Measurements from ENCODE around the gene CAPRIN1.
"Not testable (repeated sequence)": the region's sequence is repeated elsewhere in the genome, so short reads cannot be mapped to it uniquely, and the experiment has no call there.

The CAPRIN1 gene

DNA sequence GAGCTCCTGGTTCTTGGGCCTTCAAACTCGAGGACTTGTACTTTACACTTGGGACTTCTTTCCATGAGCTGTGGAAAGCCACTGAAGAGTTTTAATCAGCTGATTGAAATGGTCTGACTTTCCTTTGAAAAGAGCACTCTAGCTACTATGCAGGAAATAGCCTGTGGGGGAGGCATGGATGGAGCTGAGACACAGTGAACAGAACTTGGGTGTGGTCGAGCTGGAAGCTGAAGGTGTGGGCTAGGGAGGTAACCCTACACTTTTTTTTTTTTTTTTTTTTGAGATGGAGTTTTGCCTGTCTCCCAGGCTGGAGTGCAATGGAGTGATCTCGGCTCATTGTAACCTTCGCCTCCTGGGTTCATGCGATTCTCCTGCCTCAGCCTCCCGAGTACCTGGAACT, 17.5 kb upstream of the CAPRIN1 start:
- no peaks in the 10 kb centered on the region for H3K9me3 Mint-ChIP-seq
- no peak overlapping the region for H3K27ac Mint-ChIP-seq
- no peaks in the 10 kb centered on the region for H3K27me3 Mint-ChIP-seq (ENCODE audit: low read depth)
- H3K4me1 Mint-ChIP-seq (ENCODE audit: low read depth), result no peaks in the 10 kb centered on the region
- no peaks in the 10 kb centered on the region for H3K36me3 Mint-ChIP-seq (ENCODE audit: low read depth)
- H3K4me3 Mint-ChIP-seq, result no peak overlapping the region

DNA sequence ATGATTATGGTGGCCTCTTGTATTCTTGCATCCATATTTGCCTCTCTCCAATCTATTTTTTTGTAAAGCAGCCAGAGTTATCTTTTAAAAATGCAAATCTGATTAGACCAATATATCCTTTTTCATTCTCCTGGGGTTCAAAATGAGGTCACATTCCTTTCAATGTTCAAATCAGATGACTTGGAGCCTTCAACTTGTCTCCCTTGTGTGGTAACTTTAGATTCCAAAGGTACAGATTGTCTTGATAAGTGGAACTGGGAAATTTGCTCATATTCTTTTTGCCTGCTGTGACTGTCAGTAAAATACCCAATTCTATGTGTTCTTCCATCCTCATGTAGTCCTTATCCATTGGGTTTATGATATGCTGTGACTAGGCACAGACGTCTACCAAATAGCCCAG, 15.1 kb upstream of the CAPRIN1 start:
- Mint-ChIP-seq H3K27me3 (ENCODE audit: low read depth) (no peaks in the 10 kb centered on the region), H3K4me1 (ENCODE audit: low read depth) (no peaks in the 10 kb centered on the region), H3K4me3 (no peak overlapping the region), H3K9me3 (no peaks in the 10 kb centered on the region), H3K27ac (no peak overlapping the region), H3K36me3 (ENCODE audit: low read depth) (no peaks in the 10 kb centered on the region)

DNA sequence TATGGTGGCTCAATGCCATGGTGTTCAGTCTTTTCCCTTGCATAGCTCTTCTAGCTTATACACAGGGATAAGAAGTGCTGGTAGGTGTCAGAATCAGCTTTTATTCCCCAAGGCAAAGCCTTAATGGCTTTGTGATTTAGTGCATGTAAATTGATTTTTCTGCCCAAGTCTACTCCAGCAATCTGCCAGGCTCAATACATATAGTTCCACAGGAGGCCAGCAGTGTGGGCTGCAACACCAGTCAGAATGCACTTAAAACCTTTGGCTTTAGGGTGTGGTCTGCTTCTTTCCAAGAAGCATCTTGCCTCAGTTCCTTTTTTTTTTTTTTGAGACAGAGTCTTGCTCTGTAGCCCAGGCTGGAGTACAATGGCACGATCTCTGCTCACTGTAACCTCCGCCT, 14.5 kb upstream of the CAPRIN1 start:
- Mint-ChIP-seq H3K9me3 (no peaks in the 10 kb centered on the region), H3K4me3 (no peak overlapping the region), H3K4me1 (ENCODE audit: low read depth) (no peaks in the 10 kb centered on the region), H3K27ac (no peak overlapping the region), H3K27me3 (ENCODE audit: low read depth) (no peaks in the 10 kb centered on the region), H3K36me3 (ENCODE audit: low read depth) (no peaks in the 10 kb centered on the region)

DNA sequence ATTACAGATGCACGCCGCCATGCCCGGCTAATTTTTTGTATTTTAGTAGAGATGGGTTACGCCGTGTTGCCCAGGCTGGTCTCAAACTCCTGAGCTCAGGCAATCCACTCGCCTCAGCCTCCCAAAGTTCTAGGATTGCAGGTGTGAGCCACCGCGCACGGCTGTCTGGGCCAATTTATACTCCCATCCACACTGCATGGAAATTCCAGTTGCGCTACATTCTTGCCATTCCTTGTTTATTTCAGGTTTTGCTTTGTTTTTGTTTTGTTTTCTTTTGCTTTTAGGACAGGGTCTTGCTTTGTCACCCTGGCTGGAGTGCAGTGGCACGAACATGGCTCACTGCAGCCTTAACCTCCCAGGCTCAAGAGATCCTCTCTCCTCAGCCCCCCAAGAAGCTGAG, 11.0 kb upstream of the CAPRIN1 start:
- peaks cover 5% of the 10 kb centered on the region for H3K4me1 Mint-ChIP-seq (ENCODE audit: low read depth)

DNA sequence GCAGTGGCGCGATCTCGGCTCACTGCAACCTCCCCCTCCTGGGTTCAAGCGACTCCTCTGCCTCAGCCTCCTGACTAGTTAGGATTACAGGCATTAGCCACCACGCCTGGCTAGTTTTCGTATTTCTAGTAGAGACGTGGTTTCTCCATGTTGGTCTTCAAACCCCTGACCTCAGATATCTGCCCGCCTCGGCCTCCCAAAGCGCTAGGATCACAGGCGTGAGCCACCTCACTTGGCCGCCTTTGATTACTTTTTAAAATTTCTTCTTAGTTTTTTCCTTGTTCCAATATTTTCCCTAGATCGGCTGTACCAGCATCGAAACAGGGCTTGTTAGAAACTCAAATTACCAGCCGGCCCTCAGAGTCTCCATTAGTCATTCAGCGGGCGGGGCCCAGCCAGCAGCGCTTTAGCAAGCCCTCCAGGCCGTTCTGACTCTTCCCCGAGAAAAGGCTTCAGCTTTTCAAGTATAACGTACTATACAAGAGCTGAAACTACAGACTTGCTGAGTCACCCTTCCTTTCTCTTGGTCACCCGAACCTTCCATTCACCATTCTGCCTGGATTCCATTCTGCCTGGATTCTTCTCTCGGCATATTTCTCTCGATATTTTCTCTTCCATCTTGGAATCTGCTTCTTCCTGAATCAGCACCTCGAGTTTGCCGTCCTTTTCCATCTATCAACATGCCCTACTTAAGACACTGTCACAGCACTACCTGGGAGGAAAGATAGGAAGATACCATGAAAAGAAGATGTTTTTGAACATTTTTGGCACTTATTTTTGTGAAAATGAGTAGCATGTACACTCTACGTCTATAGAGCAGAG, 6.7 kb upstream of the CAPRIN1 start:
- Mint-ChIP-seq H3K36me3 (ENCODE audit: low read depth) (no peaks in the 10 kb centered on the region), H3K4me3 (peak overlapping the region; percentile 44), H3K9me3 (no peaks in the 10 kb centered on the region), H3K4me1 (ENCODE audit: low read depth) (peaks cover 5% of the 10 kb centered on the region), H3K27ac (peak overlapping the region; percentile 52), H3K27me3 (ENCODE audit: low read depth) (no peaks in the 10 kb centered on the region)

More for the DNA sequence above, 11.0 kb upstream of the CAPRIN1 start:
- H3K36me3 Mint-ChIP-seq (ENCODE audit: low read depth), result no peaks in the 10 kb centered on the region
- H3K27ac Mint-ChIP-seq, result no peak overlapping the region
- no peak overlapping the region for H3K4me3 Mint-ChIP-seq
- no peaks in the 10 kb centered on the region for H3K9me3 Mint-ChIP-seq
- H3K27me3 Mint-ChIP-seq (ENCODE audit: low read depth), result no peaks in the 10 kb centered on the region

DNA sequence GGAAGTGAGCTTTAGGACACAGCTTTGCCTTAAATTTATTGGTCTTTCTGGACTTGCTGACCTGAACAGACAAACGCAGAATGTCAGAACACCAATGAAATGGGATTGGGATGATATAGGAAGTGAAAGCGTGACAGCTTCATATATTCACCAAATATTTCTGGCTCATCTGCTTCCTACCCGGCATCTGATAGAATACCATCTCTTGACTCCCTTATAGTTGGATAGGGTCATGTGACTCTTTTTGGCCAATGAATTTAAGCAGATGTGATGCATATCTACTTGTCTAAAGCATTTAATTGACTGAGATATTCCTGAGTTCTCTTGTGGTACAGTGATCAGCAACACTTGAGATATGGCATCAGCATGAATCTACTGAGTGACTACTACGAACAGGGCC, 2.5 kb upstream of the CAPRIN1 start:
- Mint-ChIP-seq H3K4me1 (ENCODE audit: low read depth) (peaks cover 14% of the 10 kb centered on the region), H3K4me3 (no peak overlapping the region), H3K36me3 (ENCODE audit: low read depth) (peaks cover 12% of the 10 kb centered on the region), H3K27me3 (ENCODE audit: low read depth) (no peaks in the 10 kb centered on the region), H3K9me3 (no peaks in the 10 kb centered on the region), H3K27ac (no peak overlapping the region)

DNA sequence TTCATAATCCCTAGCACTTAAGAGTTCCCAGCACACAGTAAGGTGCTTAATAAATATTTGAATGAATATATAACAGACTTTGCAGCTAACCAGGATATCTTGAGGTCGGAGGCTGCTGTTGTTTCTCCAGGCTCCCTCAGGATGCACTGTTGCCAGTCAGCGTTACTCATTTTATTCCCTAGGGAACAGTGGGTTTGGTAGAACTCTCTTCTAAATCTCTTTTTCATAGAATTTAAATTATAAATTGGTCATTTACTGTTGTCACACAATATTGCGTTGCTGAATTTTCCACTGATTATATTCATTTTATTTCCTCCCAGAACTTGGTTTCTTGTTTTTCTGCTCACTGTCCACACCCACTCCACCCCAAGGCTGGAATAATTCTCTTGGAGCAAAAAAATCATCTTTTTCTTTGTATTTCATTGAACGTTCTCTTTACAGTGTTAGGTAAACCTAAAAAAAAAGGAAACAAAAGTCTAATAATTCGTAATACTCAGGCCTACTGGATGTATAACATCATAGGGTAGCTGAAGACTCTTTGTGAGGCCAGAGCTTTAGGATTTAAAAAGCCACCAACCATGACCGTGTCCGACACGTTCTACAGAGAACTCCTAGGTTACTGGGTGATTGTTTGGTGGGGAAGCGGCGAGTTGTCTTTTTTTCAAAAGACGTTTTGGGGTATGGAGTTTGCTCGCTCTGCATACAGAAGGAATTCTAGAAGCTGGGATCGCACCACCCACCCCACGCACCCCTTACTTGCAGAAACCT, 766 bp upstream of the CAPRIN1 start:
- H3K4me3 Mint-ChIP-seq, result peak overlapping the region; percentile 75
- no peaks in the 10 kb centered on the region for H3K9me3 Mint-ChIP-seq
- peaks cover 19% of the 10 kb centered on the region for H3K36me3 Mint-ChIP-seq (ENCODE audit: low read depth)
- H3K4me1 Mint-ChIP-seq (ENCODE audit: low read depth), result peaks cover 12% of the 10 kb centered on the region
- H3K27me3 Mint-ChIP-seq (ENCODE audit: low read depth), result no peaks in the 10 kb centered on the region
- peak overlapping the region; percentile 79 for H3K27ac Mint-ChIP-seq

DNA sequence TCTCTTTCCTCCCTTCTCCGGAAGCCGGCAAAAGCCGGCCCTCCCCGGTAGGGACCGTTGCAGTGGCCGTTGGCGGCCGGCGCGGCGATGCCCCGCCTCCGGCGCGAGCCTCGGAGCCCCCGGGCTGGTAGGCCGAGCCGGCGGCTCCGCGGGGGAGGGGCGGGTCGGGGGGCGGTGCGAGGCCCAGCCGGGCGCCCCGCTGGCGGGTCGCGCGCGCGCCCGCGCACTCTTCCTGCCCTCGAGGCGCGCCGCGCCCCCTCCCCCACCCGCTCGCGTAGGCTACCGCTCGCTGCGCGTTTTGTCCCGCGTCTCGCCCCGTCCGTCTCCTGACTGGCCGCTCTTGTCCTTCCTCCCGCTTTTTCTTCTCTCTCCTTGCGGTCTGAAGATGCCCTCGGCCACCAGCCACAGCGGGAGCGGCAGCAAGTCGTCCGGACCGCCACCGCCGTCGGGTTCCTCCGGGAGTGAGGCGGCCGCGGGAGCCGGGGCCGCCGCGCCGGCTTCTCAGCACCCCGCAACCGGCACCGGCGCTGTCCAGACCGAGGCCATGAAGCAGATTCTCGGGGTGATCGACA, 591 bp downstream of the CAPRIN1 start:
- Mint-ChIP-seq H3K27ac (peak overlapping the region; percentile 92), H3K27me3 (ENCODE audit: low read depth) (no peaks in the 10 kb centered on the region), H3K4me1 (ENCODE audit: low read depth) (peaks cover 22% of the 10 kb centered on the region), H3K9me3 (no peaks in the 10 kb centered on the region), H3K4me3 (peak overlapping the region; percentile 92), H3K36me3 (ENCODE audit: low read depth) (peaks cover 21% of the 10 kb centered on the region)

DNA sequence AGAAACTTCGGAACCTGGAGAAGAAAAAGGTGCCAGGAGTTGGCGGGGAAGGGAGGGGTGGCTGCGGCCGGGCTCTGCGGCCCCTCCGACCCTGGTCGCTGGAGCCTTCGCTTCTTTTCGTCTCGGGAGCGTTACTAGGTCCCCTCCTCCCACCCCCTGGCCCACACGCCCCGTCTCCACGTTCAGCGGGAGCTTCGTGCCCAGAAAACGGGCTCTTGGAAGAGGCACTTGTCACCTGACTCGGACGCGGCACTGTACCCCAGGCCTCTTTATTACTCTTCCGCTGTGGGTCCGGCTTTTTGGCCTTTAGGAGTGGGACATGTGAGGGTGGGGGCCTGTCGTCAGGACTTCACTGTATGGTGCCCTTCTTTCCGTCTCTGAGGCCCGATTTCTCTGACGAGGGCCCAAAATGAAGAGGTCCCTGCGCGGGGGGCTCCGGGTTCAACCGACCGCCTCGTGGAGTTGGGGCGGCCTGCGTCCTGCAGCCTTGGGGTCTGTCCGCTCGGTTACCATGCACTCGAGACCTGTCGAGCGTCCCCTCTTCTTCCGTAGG, 1.2 kb downstream of the CAPRIN1 start:
- peak overlapping the region; percentile 92 for H3K27ac Mint-ChIP-seq
- H3K4me3 Mint-ChIP-seq, result peak overlapping the region; percentile 92
- no peaks in the 10 kb centered on the region for H3K27me3 Mint-ChIP-seq (ENCODE audit: low read depth)
- H3K36me3 Mint-ChIP-seq (ENCODE audit: low read depth), result peaks cover 23% of the 10 kb centered on the region
- H3K9me3 Mint-ChIP-seq, result no peaks in the 10 kb centered on the region
- H3K4me1 Mint-ChIP-seq (ENCODE audit: low read depth), result peaks cover 23% of the 10 kb centered on the region

DNA sequence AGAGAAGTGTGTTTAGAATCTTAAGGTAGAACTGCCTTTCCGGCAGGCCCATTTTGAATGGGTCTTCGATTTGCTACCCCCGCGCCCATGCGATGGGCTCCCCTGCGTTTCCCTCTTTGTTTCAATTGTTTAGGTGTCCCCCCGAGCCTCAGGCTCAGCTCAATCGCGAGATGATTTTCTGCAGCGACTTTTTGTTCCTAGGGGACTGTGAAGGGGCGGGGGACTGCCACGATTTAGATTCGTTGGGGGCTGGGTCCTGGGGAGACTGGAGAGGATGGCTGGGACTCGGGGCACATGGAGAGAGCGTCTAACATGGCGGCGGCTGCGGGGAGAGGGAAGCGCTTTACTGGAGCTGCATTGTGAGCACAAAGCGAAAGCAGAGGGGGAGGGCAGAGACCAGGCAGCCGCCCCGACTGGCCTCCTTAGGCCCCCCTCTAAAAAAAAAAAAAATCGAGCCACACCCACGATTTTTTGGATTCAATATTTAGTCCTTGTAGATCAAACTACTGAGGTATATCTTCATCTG, 1.7 kb downstream of the CAPRIN1 start:
- Mint-ChIP-seq H3K4me1 (ENCODE audit: low read depth) (peaks cover 23% of the 10 kb centered on the region), H3K36me3 (ENCODE audit: low read depth) (peaks cover 23% of the 10 kb centered on the region), H3K4me3 (peak overlapping the region; percentile 92), H3K27me3 (ENCODE audit: low read depth) (no peaks in the 10 kb centered on the region), H3K9me3 (no peaks in the 10 kb centered on the region), H3K27ac (peak overlapping the region; percentile 92)

DNA sequence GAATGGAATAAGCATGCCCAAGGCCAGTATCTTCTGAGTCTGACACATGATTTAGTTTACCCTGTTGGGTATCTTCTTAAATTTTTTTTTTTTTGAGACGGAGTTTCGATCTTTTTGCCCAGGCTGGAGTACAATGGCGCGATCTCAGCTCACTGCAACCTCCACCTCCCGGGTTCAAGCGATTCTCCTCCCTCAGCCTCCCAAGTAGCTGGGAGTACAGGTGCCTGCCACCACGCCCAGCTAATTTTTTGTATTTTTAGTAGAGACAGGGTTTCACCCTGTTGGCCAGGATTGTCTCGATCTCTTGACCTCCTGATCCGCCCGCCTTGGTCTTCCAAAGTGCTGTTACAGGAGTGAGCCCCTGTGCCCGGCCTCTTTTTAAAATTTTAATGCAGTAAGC, 2.8 kb downstream of the CAPRIN1 start:
- not testable (repeated sequence) for H3K27me3 Mint-ChIP-seq (ENCODE audit: low read depth); H3K9me3 Mint-ChIP-seq; H3K27ac Mint-ChIP-seq
- H3K4me1 Mint-ChIP-seq (ENCODE audit: low read depth), result peaks cover 31% of the 10 kb centered on the region
- peaks cover 26% of the 10 kb centered on the region for H3K36me3 Mint-ChIP-seq (ENCODE audit: low read depth)
- H3K4me3 Mint-ChIP-seq, result peak overlapping the region; percentile 92

DNA sequence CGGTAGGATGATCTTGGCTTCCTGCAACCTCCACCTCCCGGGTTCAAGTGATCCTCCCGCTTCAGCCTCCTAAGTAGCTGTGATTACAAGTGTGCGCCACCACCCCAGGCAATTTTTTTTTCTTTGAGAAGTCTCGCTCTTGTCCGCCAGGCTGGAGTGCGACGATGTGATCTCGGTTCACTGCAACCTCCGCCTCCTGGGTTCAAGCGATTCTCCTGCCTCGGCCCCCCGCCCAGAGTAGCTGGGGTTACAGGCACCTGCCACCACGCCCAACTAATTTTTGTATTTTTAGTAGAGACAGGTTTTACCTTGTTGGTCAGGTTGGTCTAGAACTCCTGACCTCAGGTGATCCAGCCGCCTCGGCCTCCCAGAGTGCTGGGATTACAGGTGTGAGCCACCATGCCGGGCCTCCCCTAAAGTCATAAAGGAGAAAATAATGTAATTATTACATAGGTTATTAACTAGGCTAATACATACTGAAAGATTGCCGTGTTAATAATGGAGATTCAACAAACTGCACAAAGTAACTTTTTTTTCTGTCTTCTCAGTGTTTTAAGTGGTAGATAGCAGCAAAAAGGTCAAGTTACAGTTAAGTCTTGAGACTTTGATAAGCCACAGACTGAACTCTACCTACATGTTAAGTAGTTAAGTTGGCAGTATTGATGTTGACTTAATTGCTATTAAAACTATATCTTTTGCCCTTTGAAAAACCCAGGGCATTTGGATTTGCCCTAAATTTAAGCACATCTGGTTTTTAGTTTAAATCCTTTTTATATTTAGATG, 3.9 kb downstream of the CAPRIN1 start:
- H3K27me3 Mint-ChIP-seq (ENCODE audit: low read depth), result no peaks in the 10 kb centered on the region
- H3K9me3 Mint-ChIP-seq, result no peaks in the 10 kb centered on the region
- H3K4me1 Mint-ChIP-seq (ENCODE audit: low read depth), result peaks cover 34% of the 10 kb centered on the region
- H3K36me3 Mint-ChIP-seq (ENCODE audit: low read depth), result peaks cover 29% of the 10 kb centered on the region
- H3K4me3 Mint-ChIP-seq, result peak overlapping the region; percentile 50
- H3K27ac Mint-ChIP-seq, result no peak overlapping the region

DNA sequence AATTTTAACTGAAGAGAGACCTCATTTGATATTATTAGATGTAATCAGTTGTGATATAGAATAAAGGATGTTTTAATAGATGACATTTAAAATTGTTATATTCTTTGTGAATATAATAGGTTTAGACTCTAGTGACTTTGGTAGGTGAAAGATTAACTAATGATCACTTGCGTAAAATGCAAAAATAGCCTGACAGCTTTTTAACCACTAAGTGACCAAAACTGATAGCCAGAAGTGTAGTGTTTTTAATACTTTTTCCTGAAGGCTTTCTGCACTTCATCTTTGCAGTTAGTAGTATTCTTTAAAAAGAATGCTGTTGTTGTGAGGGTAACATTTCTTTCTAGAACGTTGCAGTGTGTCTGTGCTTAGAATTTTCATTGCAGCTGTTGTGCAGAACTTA, 5.1 kb downstream of the CAPRIN1 start:
- no peaks in the 10 kb centered on the region for H3K27me3 Mint-ChIP-seq (ENCODE audit: low read depth)
- H3K27ac Mint-ChIP-seq, result no peak overlapping the region
- H3K9me3 Mint-ChIP-seq, result no peaks in the 10 kb centered on the region
- peaks cover 29% of the 10 kb centered on the region for H3K36me3 Mint-ChIP-seq (ENCODE audit: low read depth)
- peaks cover 31% of the 10 kb centered on the region for H3K4me1 Mint-ChIP-seq (ENCODE audit: low read depth)
- no peak overlapping the region for H3K4me3 Mint-ChIP-seq
